C4-2B (cell line): ENCODE measurements around the gene CNTN6.
"Not testable (repeated sequence)": the region's sequence is repeated elsewhere in the genome, so short reads cannot be mapped to it uniquely, and the experiment has no call there.

Experiments
- H3K27ac ChIP-seq: fragments of 450-650 bp; 2 replicates; pipeline ENCODE4 v1.5.1; 2017
- CTCF ChIP-seq: fragments of 450-650 bp; conservative IDR thresholded peaks from 2 replicates; pipeline ENCODE4 v1.5.1; 2017; ENCODE audit warnings: mild to moderate bottlenecking
- ZFX ChIP-seq: fragments of 450-650 bp; IDR thresholded peaks from 2 replicates; pipeline ENCODE4 v1.6.1; 2017

CNTN6 gene

DNA sequence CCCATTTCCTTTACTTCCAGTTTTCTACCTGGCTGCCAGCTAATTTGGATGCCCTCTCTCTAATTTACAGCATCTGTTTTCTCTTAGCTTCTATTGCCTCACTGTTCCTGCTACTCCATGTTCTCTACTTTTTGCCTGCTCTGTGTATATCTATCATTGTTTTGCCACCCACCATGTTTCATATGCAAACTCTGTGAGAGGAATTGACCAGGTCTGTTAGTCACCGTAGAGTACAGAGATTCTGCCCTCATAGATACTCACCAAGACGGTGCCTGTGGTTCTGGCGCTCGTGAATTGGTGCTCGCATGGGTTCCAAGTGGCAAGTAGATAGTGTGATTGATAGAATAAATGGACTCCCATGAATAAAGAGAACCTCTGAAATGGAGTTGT lies 288.8 kb downstream of the CNTN6 start:
- TF ChIP-seq ZFX (no peak), CTCF (no peak)
- no peak overlapping the region for H3K27ac ChIP-seq

GRCh38 chr3:1387396-1387905 lies 294.6 kb downstream of the CNTN6 start:
- TF ChIP-seq CTCF, result peak; percentile 12; the same call in 1 of the 2 replicates
- not testable (repeated sequence) for H3K27ac ChIP-seq

DNA sequence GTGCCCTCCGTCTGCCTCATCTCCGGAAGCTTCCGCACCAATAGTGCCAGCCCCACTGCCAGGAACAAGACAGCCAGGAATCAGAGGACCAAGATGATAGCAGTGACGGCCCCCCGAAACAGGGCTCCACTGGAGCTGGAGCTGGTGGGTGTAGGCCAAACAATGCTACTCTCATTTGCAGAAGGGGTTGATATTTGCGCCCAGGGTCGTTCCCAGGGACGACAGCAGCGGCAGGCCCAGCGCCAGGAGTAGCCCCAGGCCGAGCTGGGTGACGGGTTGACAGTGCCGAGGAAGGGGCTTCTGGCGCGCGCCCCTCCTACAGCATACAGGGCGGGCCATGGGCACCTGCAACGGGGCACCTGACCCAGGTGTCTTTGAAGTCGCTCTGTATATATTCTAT lies 301.4 kb downstream of the CNTN6 start:
- no peak for TF ChIP-seq ZFX
- TF ChIP-seq CTCF, result no peak
- H3K27ac ChIP-seq, result no peak overlapping the region

- TF ChIP-seq ZFX (no peak), CTCF (no peak)
- no peak overlapping the region for H3K27ac ChIP-seq
These were observed 307.7 kb downstream of the CNTN6 start for GRCh38 chr3:1400571-1400970.

DNA sequence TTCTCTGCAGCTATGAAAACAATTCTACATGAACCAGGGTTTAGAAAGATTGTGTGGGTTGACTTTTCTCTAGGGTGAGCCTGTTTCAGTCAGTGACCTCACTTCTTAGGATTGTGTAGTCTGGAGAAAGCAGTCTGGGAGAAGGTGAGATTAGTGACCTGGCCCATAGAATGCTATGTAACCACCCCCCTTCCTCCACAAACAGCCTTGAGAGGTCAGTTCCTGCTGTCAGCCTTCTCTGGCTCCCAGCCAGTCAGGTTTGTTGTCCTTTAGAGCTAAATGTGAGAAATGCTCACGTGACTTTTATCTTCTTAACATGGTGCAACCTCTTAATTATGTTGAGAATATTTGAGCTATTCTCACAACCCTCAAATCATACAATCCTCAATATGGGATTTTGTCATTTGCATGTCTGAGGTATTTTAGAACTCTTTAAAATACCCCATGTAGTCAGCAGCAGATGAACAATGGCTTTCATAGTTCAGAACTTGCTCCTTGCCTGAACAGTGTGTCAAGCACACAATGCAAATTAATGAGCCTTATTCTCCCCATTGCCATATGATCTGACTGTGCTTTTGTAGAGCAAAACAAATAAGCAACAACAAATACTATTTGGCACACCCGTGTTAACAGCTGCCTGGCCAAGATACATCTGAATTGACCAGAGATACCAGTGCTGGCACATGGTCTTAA lies 311.6 kb downstream of the CNTN6 start:
- TF ChIP-seq CTCF (no peak), ZFX (no peak)
- no peak overlapping the region for H3K27ac ChIP-seq

GRCh38 chr3:1406250-1406649 lies 313.4 kb downstream of the CNTN6 start:
- no peak overlapping the region for H3K27ac ChIP-seq
- TF ChIP-seq ZFX (no peak), CTCF (no peak)

GRCh38 chr3:1421577-1421976 lies 328.8 kb downstream of the CNTN6 start:
- no peak overlapping the region for H3K27ac ChIP-seq
- TF ChIP-seq ZFX (no peak), CTCF (no peak)
